OCI-LY7 (cell line): ENCODE data around the gene RBM47. TPM values are rescaled to one million over a fixed set of nuclear protein-coding genes. Genes with fewer than 3 reads are reported as not detected.

ENCODE experiments used
- BruUV-seq: library from RNA; stranded (reverse); fragments of 400-500 nt; replicated peaks from 2 replicates; lab custom pipeline; 2021; lab: Mats Ljungman, UMichigan
- CTCF ChIA-PET: fragments of 300-600 bp; sonication (Branson Sonifier 250); formaldehyde crosslinking; loops from one replicate; lab custom pipeline; 2022; ENCODE audit warnings: antibody characterized with exemption; ENCODE audit not compliant: unreplicated experiment; lab: Charles Lee
- POLR2A ChIA-PET: fragments of 300-600 bp; sonication (Branson Sonifier 250); formaldehyde crosslinking; loops from one replicate; lab custom pipeline; 2022; ENCODE audit warnings: antibody characterized with exemption; lab: Charles Lee
- DNase-seq: peaks from one replicate; pipeline ENCODE4 v3.0.0-alpha.2; 2015; ENCODE audit warnings: low spot score
- H2AFZ ChIP-seq: fragments of 200-600 bp; sonication (generic), shearing (Covaris generic); 2 replicates; pipeline ENCODE4 v1.6.1; 2014; ENCODE audit warnings: mild to moderate bottlenecking, antibody characterized with exemption, low read length, moderate library complexity
- H3K27ac ChIP-seq: fragments of 200-600 bp; sonication (generic); 2 replicates; pipeline ENCODE4 v1.5.1; 2014; ENCODE audit warnings: mixed run types, low read depth, mild to moderate bottlenecking, moderate library complexity, low read length, inconsistent platforms; ENCODE audit not compliant: poor library complexity, severe bottlenecking
- H3K36me3 ChIP-seq: fragments of 200-600 bp; sonication (generic); 2 replicates; pipeline ENCODE4 v1.6.1; 2014; ENCODE audit warnings: mild to moderate bottlenecking, antibody characterized with exemption, low read length, moderate library complexity, mixed read lengths; ENCODE audit not compliant: insufficient read depth
- H3K4me1 ChIP-seq: fragments of 200-600 bp; sonication (generic); 2 replicates; pipeline ENCODE4 v1.5.1; 2014; ENCODE audit warnings: mild to moderate bottlenecking, low read length; ENCODE audit not compliant: insufficient read depth, poor library complexity, severe bottlenecking
- H3K4me2 ChIP-seq: fragments of 200-600 bp; sonication (generic); 2 replicates; pipeline ENCODE4 v1.6.1; 2014; ENCODE audit warnings: mild to moderate bottlenecking, low read length
- H3K4me3 ChIP-seq: fragments of 200-600 bp; sonication (generic); 2 replicates; pipeline ENCODE4 v1.5.1; 2014; ENCODE audit warnings: mild to moderate bottlenecking, low read depth, low read length; ENCODE audit not compliant: poor library complexity, severe bottlenecking
- H3K79me2 ChIP-seq: fragments of 200-600 bp; sonication (generic); 2 replicates; pipeline ENCODE4 v1.6.1; 2016; ENCODE audit warnings: low read depth, mild to moderate bottlenecking, low read length, moderate library complexity, mixed read lengths; ENCODE audit not compliant: insufficient read depth
- H3K9me2 ChIP-seq: fragments of 200-600 bp; sonication (generic); 2 replicates; pipeline ENCODE4 v1.6.1; 2016; ENCODE audit warnings: mild to moderate bottlenecking, low read length, mixed read lengths; ENCODE audit not compliant: insufficient read depth
- H3K9me3 ChIP-seq: fragments of 200-600 bp; sonication (generic); 2 replicates; pipeline ENCODE4 v1.6.1; 2014; ENCODE audit warnings: mild to moderate bottlenecking, mixed run types, low read length, mixed read lengths
- H4K20me1 ChIP-seq: fragments of 200-600 bp; sonication (generic); 2 replicates; pipeline ENCODE4 v1.6.1; 2014; ENCODE audit warnings: mild to moderate bottlenecking, antibody characterized with exemption, low read length, moderate library complexity, mixed read lengths; ENCODE audit not compliant: insufficient read depth
- CTCF ChIP-seq: fragments of 200-600 bp; sonication (generic); conservative IDR thresholded peaks from 2 replicates; pipeline ENCODE4 v1.5.1; 2014; ENCODE audit warnings: mild to moderate bottlenecking, antibody characterized with exemption, low read length, moderate library complexity, mixed read lengths
- EZH2phosphoT487 ChIP-seq: fragments of 200-600 bp; sonication (generic); IDR thresholded peaks from 2 replicates; pipeline ENCODE4 v1.6.1; 2018; ENCODE audit warnings: low read depth, borderline replicate concordance, mild to moderate bottlenecking, mixed run types, antibody characterized with exemption, low read length, moderate library complexity, mixed read lengths
- intact Hi-C: fragments of 100-400 bp; cut with micrococcal nuclease; formaldehyde crosslinking; loops from one replicate; pipeline ENCODE4 v1.10.0; 2022; ENCODE audit not compliant: unreplicated experiment
- total RNA-seq, 2 experiments: library from RNA; depleted of rRNA in 1 of 2; stranded (reverse); fragments of >200 nt in 1 of 2; shearing (Covaris generic) in 1 of 2; gene quantifications; 2 replicates each; pipeline ENCODE4 v1.2.3, GENCODE V29; 2014 to 2022

Gene RBM47
- total RNA-seq, 2 experiments from 2014 or later = 5.3 to 14.2 TPM

- Histone ChIP-seq H2AFZ (no peak overlapping the region), H3K4me3 (no peak overlapping the region), H3K27ac (no peak overlapping the region), H3K9me2 (no peaks in the 10 kb centered on the region), H3K4me1 (peaks cover 3% of the 10 kb centered on the region), H3K36me3 (no peaks in the 10 kb centered on the region), H3K9me3 (no peaks in the 10 kb centered on the region), H3K4me2 (no peak overlapping the region), H4K20me1 (no peaks in the 10 kb centered on the region), H3K79me2 (no peaks in the 10 kb centered on the region)
- TF ChIP-seq CTCF = no peak
- no peak for TF ChIP-seq EZH2phosphoT487
- no TSS peak for BruUV-seq
- ChIA-PET CTCF (no interaction called here), POLR2A (interaction anchor here (1.0 kb wide), 1 partner anchor 9 kb away, joined by 3 read pairs; no protein-coding TSS in a partner anchor)
- intact Hi-C loops = no loop called here
- DNase-seq = no peak
Observed at GRCh38 chr4:40586034-40586433, 43.6 kb downstream of the RBM47 start.

GRCh38 chr4:40585201-40585799 is 44.4 kb downstream of the RBM47 start:
- intact Hi-C loops = no loop called here
- no peaks in the 10 kb centered on the region for H4K20me1 ChIP-seq
- TF ChIP-seq EZH2phosphoT487 (no peak), CTCF (no peak)
- BruUV-seq = no TSS peak
- H3K9me3 ChIP-seq = no peaks in the 10 kb centered on the region
- CTCF ChIA-PET = no interaction called here
- peaks cover 3% of the 10 kb centered on the region for H3K4me1 ChIP-seq
- no peak overlapping the region for H3K27ac ChIP-seq
- no peak for DNase-seq
- H3K9me2 ChIP-seq = no peaks in the 10 kb centered on the region
- H3K36me3 ChIP-seq = no peaks in the 10 kb centered on the region
- no peak overlapping the region for H3K4me2 ChIP-seq
- no peak overlapping the region for H2AFZ ChIP-seq
- H3K79me2 ChIP-seq = no peaks in the 10 kb centered on the region
- POLR2A ChIA-PET = interaction anchor here (0.6 to 1.0 kb wide), 2 partner anchors 8 to 1372 kb away, joined by 3 read pairs; no protein-coding TSS in a partner anchor
- H3K4me3 ChIP-seq = no peak overlapping the region

GRCh38 chr4:40584517-40585141 is 45.0 kb downstream of the RBM47 start:
- Histone ChIP-seq H3K27ac (no peak overlapping the region), H2AFZ (no peak overlapping the region), H4K20me1 (no peaks in the 10 kb centered on the region), H3K79me2 (no peaks in the 10 kb centered on the region), H3K4me1 (peaks cover under 1% of the 10 kb centered on the region), H3K9me3 (no peaks in the 10 kb centered on the region), H3K9me2 (no peaks in the 10 kb centered on the region), H3K4me3 (no peak overlapping the region), H3K36me3 (no peaks in the 10 kb centered on the region), H3K4me2 (no peak overlapping the region)
- CTCF ChIA-PET = no interaction called here
- POLR2A ChIA-PET = interaction anchor here (0.5 to 0.6 kb wide), 2 partner anchors 44 to 1373 kb away, joined by 3 read pairs; no protein-coding TSS in a partner anchor
- intact Hi-C loops = no loop called here
- TF ChIP-seq CTCF (no peak), EZH2phosphoT487 (no peak)
- DNase-seq = no peak
- BruUV-seq = no TSS peak
